CD14-positive monocyte (primary cell): Measurements from ENCODE around the gene CBX5. TPM values are rescaled to one million over a fixed set of nuclear protein-coding genes. Genes with fewer than 3 reads are reported as not detected.

Source experiments
- DNase-seq, 3 donors: peaks; one replicate each; pipeline ENCODE4 v3.0.0-alpha.2; 2011 to 2022
- H2AFZ ChIP-seq: 2 replicates; pipeline ENCODE4 v1.6.0; 2012; ENCODE audit warnings: mild to moderate bottlenecking, low read depth, low read length, inconsistent platforms; ENCODE audit not compliant: insufficient read depth, poor library complexity, severe bottlenecking
- H3K27ac ChIP-seq, 2 donors: 1 replicate in 1 of 2; 2 replicates in 1 of 2; pipeline ENCODE4 v1.5.1; 2012 to 2013; ENCODE audit warnings: low read length in 2 of 2, control low read depth in 1 of 2, inconsistent platforms in 1 of 2, low read depth in 1 of 2, mild to moderate bottlenecking in 1 of 2
- H3K27me3 ChIP-seq, 2 donors: one replicate each; pipeline versions ENCODE4 v1.6.0 to v1.6.1; 2011 to 2013; ENCODE audit warnings: low read length in 2 of 2; ENCODE audit not compliant: control insufficient read depth in 2 of 2, insufficient read depth in 2 of 2
- H3K36me3 ChIP-seq, 2 donors: replicated peaks in 1 of 2; 1 replicate in 1 of 2; 2 replicates in 1 of 2; pipeline versions ENCODE4 v1.5.1 to v1.6.1; 2012 to 2013; ENCODE audit warnings: low read length in 2 of 2, control low read depth in 1 of 2, inconsistent platforms in 1 of 2, mild to moderate bottlenecking in 1 of 2; ENCODE audit not compliant: insufficient read depth in 2 of 2, control insufficient read depth in 1 of 2
- H3K4me1 ChIP-seq, 2 donors: 1 replicate in 1 of 2; 2 replicates in 1 of 2; pipeline versions ENCODE4 v1.5.1 to v1.6.1; 2012 to 2013; ENCODE audit warnings: low read length in 2 of 2, control low read depth in 1 of 2, inconsistent platforms in 1 of 2, mild to moderate bottlenecking in 1 of 2, moderate library complexity in 1 of 2; ENCODE audit not compliant: insufficient read depth in 2 of 2, control insufficient read depth in 1 of 2
- H3K4me2 ChIP-seq: replicated peaks from 2 replicates; pipeline ENCODE3; 2012; ENCODE audit warnings: low read length, moderate library complexity, mild to moderate bottlenecking; ENCODE audit not compliant: poor library complexity, severe bottlenecking; ENCODE audit errors: extremely low read depth
- H3K4me3 ChIP-seq, 3 experiments: fragments of 200-600 bp in 1 of 3; sonication (generic) in 1 of 3; replicated peaks in 1 of 3; 1 replicate in 2 of 3; 2 replicates in 1 of 3; pipeline ENCODE4 v1.5.1; 2011 to 2013; ENCODE audit warnings: low read length in 3 of 3, mild to moderate bottlenecking in 3 of 3, control low read depth in 2 of 3, low read depth in 2 of 3, inconsistent platforms in 1 of 3, moderate library complexity in 1 of 3
- H3K79me2 ChIP-seq: 2 replicates; pipeline ENCODE4 v1.6.0; 2012; ENCODE audit warnings: mild to moderate bottlenecking, control low read depth, inconsistent platforms, low read length, moderate library complexity; ENCODE audit not compliant: insufficient read depth
- H3K9ac ChIP-seq: 2 replicates; pipeline ENCODE4 v1.6.0; 2017; ENCODE audit warnings: low read length, mild to moderate bottlenecking; ENCODE audit not compliant: insufficient read depth, poor library complexity, severe bottlenecking
- H3K9me3 ChIP-seq, 2 donors: replicated peaks in 1 of 2; 1 replicate in 1 of 2; 2 replicates in 1 of 2; pipeline versions ENCODE4 v1.5.1 to v1.6.1; 2012 to 2013; ENCODE audit warnings: low read length in 2 of 2, control low read depth in 1 of 2; ENCODE audit not compliant: control insufficient read depth in 1 of 2, insufficient read depth in 1 of 2
- H4K20me1 ChIP-seq: 2 replicates; pipeline ENCODE4 v1.6.0; 2012; ENCODE audit warnings: mild to moderate bottlenecking, low read length, control low read depth, moderate library complexity; ENCODE audit not compliant: insufficient read depth
- H3K27ac Mint-ChIP-seq, 7 donors: one replicate each; pipeline ENCODE4 v1.8.0; 2020; ENCODE audit warnings: mild to moderate bottlenecking in 7 of 7, mixed read lengths in 7 of 7, moderate library complexity in 6 of 7, inconsistent platforms in 2 of 7
- H3K27me3 Mint-ChIP-seq, 3 donors: one replicate each; pipeline ENCODE4 v1.8.0; 2021 to 2022; ENCODE audit warnings: low read depth in 3 of 3, mild to moderate bottlenecking in 3 of 3, mixed read lengths in 3 of 3, moderate library complexity in 3 of 3, inconsistent platforms in 1 of 3
- H3K36me3 Mint-ChIP-seq, 2 donors: one replicate each; pipeline ENCODE4 v1.8.0; 2020; ENCODE audit warnings: mixed read lengths in 2 of 2, inconsistent platforms in 1 of 2, mild to moderate bottlenecking in 1 of 2
- H3K4me1 Mint-ChIP-seq: one replicate; pipeline ENCODE4 v1.8.0; 2020; ENCODE audit warnings: mild to moderate bottlenecking, mixed read lengths
- H3K4me3 Mint-ChIP-seq, 2 donors: one replicate each; pipeline ENCODE4 v1.8.0; 2020; ENCODE audit warnings: mild to moderate bottlenecking in 2 of 2, mixed read lengths in 2 of 2, moderate library complexity in 1 of 2
- H3K9me3 Mint-ChIP-seq, 7 donors: one replicate each; pipeline ENCODE4 v1.8.0; 2020 to 2022; ENCODE audit warnings: mixed read lengths in 7 of 7, mild to moderate bottlenecking in 6 of 7, moderate library complexity in 6 of 7, inconsistent platforms in 2 of 7
- CTCF ChIP-seq: fragments of 200-600 bp; IDR thresholded peaks from one replicate; pipeline ENCODE4 v1.8.0; 2022; ENCODE audit warnings: antibody characterized with exemption, mild to moderate bottlenecking
- WGBS: methylation state at CpG from one replicate; pipeline ENCODE4 v1.1.5; 2013; ENCODE audit warnings: missing lambda C conversion rate; ENCODE audit not compliant: insufficient coverage; 5-methylcytosine and 5-hydroxymethylcytosine counted together
- intact Hi-C, 2 donors: fragments of 100-400 bp; cut with micrococcal nuclease; formaldehyde crosslinking; loops; one replicate each; pipeline versions ENCODE4 v1.15.0 to v1.15.1; 2023
- polyA plus RNA-seq, 3 donors: library from polyadenylated mRNA; depleted of rRNA in 1 of 3; unstranded in 2 of 3; stranded (reverse) in 1 of 3; fragments of 300-500 nt in 2 of 3; fragments of >200 nt in 1 of 3; fragmentation: Illumina TruSeq in 2 of 3; gene quantifications; 1 replicate in 2 of 3; 2 replicates in 1 of 3; pipeline ENCODE4 v1.2.3, GENCODE V29; 2012 to 2021

CBX5 gene
- polyA plus RNA-seq, 3 donors = 2.9 to 5.4 (median 4.8) TPM

- Histone ChIP-seq H3K4me2 (no peak overlapping the region), H3K36me3 (peaks cover 0 to 5% of the 10 kb centered on the region in 2 donors), H2AFZ (no peak overlapping the region), H3K4me1 (peaks cover 27 to 34% of the 10 kb centered on the region in 2 donors), H3K27ac (no peak overlapping the region), H3K9me3 (no peaks in the 10 kb centered on the region), H3K9ac (no peak overlapping the region), H4K20me1 (no peaks in the 10 kb centered on the region), H3K4me3 (no peak overlapping the region), H3K27me3 (no peaks in the 10 kb centered on the region), H3K79me2 (no peaks in the 10 kb centered on the region)
- H3K9me3 Mint-ChIP-seq = no peaks in the 10 kb centered on the region
- H3K4me3 Mint-ChIP-seq = no peak overlapping the region
- no peak overlapping the region for H3K27ac Mint-ChIP-seq
- intact Hi-C loops = no loop called here
- peaks cover 2 to 7% (median 2%) of the 10 kb centered on the region in 3 donors for H3K27me3 Mint-ChIP-seq
- WGBS = no CpG with 5 or more reads among the region's 2 CpGs
- peaks cover 18 to 19% of the 10 kb centered on the region in 2 donors for H3K36me3 Mint-ChIP-seq
- no peak for TF ChIP-seq CTCF
- no peak for DNase-seq
- peaks cover 37% of the 10 kb centered on the region for H3K4me1 Mint-ChIP-seq
Measured at GRCh38 chr12:54230555-54230954, 49.4 kb downstream of the CBX5 start.

- H3K36me3 ChIP-seq = no peaks in the 10 kb centered on the region
- no peaks in the 10 kb centered on the region for H3K79me2 ChIP-seq
- no peak overlapping the region for H3K9ac ChIP-seq
- H3K4me3 Mint-ChIP-seq = no peak overlapping the region
- H3K36me3 Mint-ChIP-seq = peaks cover 14 to 15% of the 10 kb centered on the region in 2 donors
- no peaks in the 10 kb centered on the region for H3K9me3 ChIP-seq
- WGBS = 73% methylated on average over 3 of the region's 4 CpGs
- no peaks in the 10 kb centered on the region for H3K27me3 ChIP-seq
- no peak overlapping the region for H2AFZ ChIP-seq
- no peaks in the 10 kb centered on the region for H3K9me3 Mint-ChIP-seq
- no peak for TF ChIP-seq CTCF
- peaks cover 37% of the 10 kb centered on the region for H3K4me1 Mint-ChIP-seq
- H3K4me3 ChIP-seq = no peak overlapping the region
- intact Hi-C loops = loop anchor here in 1 of 2 donors (10.0 kb wide), 1 partner anchor 225 kb away; no protein-coding TSS in a partner anchor
- peak in 1 of 3 donors; percentile 56 for DNase-seq
- H3K4me1 ChIP-seq = peaks cover 27 to 34% of the 10 kb centered on the region in 2 donors
- H3K27me3 Mint-ChIP-seq = peaks cover 2 to 9% (median 2%) of the 10 kb centered on the region in 3 donors
- no peaks in the 10 kb centered on the region for H4K20me1 ChIP-seq
- peak overlapping the region in 2 of 7 donors; percentile 0 to 9 for H3K27ac Mint-ChIP-seq
- H3K4me2 ChIP-seq = no peak overlapping the region
- no peak overlapping the region for H3K27ac ChIP-seq
Measured at GRCh38 chr12:54229624-54230212, 50.2 kb downstream of the CBX5 start.
